A673 (cell line): ENCODE measurements around the gene WNK2. TPM values are rescaled to one million over a fixed set of nuclear protein-coding genes. Genes with fewer than 3 reads are reported as not detected.

Source experiments
- BruUV-seq: library from RNA; stranded (reverse); fragments of 400-500 nt; replicated peaks from 2 replicates; lab custom pipeline; 2021; lab: Mats Ljungman, UMichigan
- CTCF ChIA-PET: fragments of 300-600 bp; sonication (Branson Sonifier 250); formaldehyde crosslinking; loops from one replicate; lab custom pipeline; 2022; ENCODE audit warnings: antibody characterized with exemption; lab: Charles Lee
- POLR2A ChIA-PET: fragments of 300-600 bp; sonication (Branson Sonifier 250); formaldehyde crosslinking; loops from one replicate; lab custom pipeline; 2022; ENCODE audit warnings: antibody characterized with exemption; ENCODE audit not compliant: low non-redundant PET; lab: Charles Lee
- DNase-seq: peaks from one replicate; pipeline ENCODE4 v3.0.0-alpha.2; 2015; ENCODE audit warnings: low spot score
- H3K27ac ChIP-seq: fragments of 200-600 bp; sonication (generic); 2 replicates; pipeline ENCODE4 v1.5.1; 2016; ENCODE audit warnings: mixed run types, low read depth, mild to moderate bottlenecking, mixed read lengths, antibody characterized with exemption, low read length; ENCODE audit not compliant: poor library complexity, severe bottlenecking
- H3K27me3 ChIP-seq: fragments of 200-600 bp; sonication (generic); replicated peaks from 2 replicates; pipeline ENCODE4 v1.6.1; 2017; ENCODE audit warnings: mixed run types, low read depth, mild to moderate bottlenecking, mixed read lengths, antibody characterized with exemption, low read length; ENCODE audit not compliant: insufficient read depth, poor library complexity
- H3K36me3 ChIP-seq: fragments of 200-600 bp; sonication (generic); 2 replicates; pipeline ENCODE4 v1.6.1; 2016; ENCODE audit warnings: mixed run types, mild to moderate bottlenecking, mixed read lengths, antibody characterized with exemption, low read length; ENCODE audit not compliant: insufficient read depth, poor library complexity, severe bottlenecking
- H3K4me1 ChIP-seq: fragments of 200-600 bp; sonication (generic); 2 replicates; pipeline ENCODE4 v1.6.1; 2017; ENCODE audit warnings: mixed run types, mild to moderate bottlenecking, mixed read lengths, antibody characterized with exemption, low read length; ENCODE audit not compliant: insufficient read depth, poor library complexity, severe bottlenecking
- H3K4me3 ChIP-seq: fragments of 200-600 bp; sonication (generic); 2 replicates; pipeline ENCODE4 v1.5.1; 2016; ENCODE audit warnings: low read depth, mixed run types, mild to moderate bottlenecking, mixed read lengths, low read length; ENCODE audit not compliant: poor library complexity, severe bottlenecking
- H3K9me3 ChIP-seq: fragments of 200-600 bp; sonication (generic); 2 replicates; pipeline ENCODE4 v1.6.1; 2016; ENCODE audit warnings: mixed run types, low read depth, mild to moderate bottlenecking, mixed read lengths, antibody characterized with exemption, low read length; ENCODE audit not compliant: poor library complexity, severe bottlenecking
- CTCF ChIP-seq: fragments of 300-800, 200-600 bp; sonication (generic); conservative IDR thresholded peaks from 2 replicates; pipeline ENCODE4 v1.5.1; 2017; ENCODE audit warnings: low read depth, mild to moderate bottlenecking, antibody characterized with exemption, low read length, moderate library complexity, mixed read lengths
- EZH2 ChIP-seq: fragments of 200-600 bp; sonication (generic); IDR thresholded peaks from 2 replicates; pipeline ENCODE4 v1.6.1; 2017; ENCODE audit warnings: borderline replicate concordance, low read depth, mild to moderate bottlenecking, mixed read lengths, antibody characterized with exemption, low read length; ENCODE audit not compliant: poor library complexity, severe bottlenecking
- intact Hi-C: fragments of 100-400 bp; cut with micrococcal nuclease; formaldehyde crosslinking; loops from one replicate; pipeline ENCODE4 v1.10.0; 2022; ENCODE audit not compliant: unreplicated experiment
- total RNA-seq: library from RNA; stranded (reverse); gene quantifications from 2 replicates; pipeline ENCODE4 v1.2.3, GENCODE V29; 2021

Gene WNK2
- total RNA-seq, 1 experiment from 2014 or later = 9.6 TPM

- no peak overlapping the region for H3K27ac ChIP-seq
- no peak for DNase-seq
- no peaks in the 10 kb centered on the region for H3K4me1 ChIP-seq
- CTCF ChIA-PET = no interaction called here
- intact Hi-C loops = no loop called here
- H3K27me3 ChIP-seq = peaks cover 8% of the 10 kb centered on the region
- H3K4me3 ChIP-seq = no peak overlapping the region
- H3K36me3 ChIP-seq = no peaks in the 10 kb centered on the region
- no peak for TF ChIP-seq EZH2
- TF ChIP-seq CTCF = no peak
- no TSS peak for BruUV-seq
- no peaks in the 10 kb centered on the region for H3K9me3 ChIP-seq
- POLR2A ChIA-PET = no interaction called here
Measured at GRCh38 chr9:93294011-93294410, 110.1 kb downstream of the WNK2 start.

- Histone ChIP-seq H3K4me3 (no peak overlapping the region), H3K9me3 (no peaks in the 10 kb centered on the region), H3K27me3 (peaks cover 8% of the 10 kb centered on the region), H3K4me1 (no peaks in the 10 kb centered on the region), H3K36me3 (no peaks in the 10 kb centered on the region), H3K27ac (no peak overlapping the region)
- TF ChIP-seq CTCF (no peak), EZH2 (no peak)
- intact Hi-C loops = no loop called here
- CTCF ChIA-PET = no interaction called here
- BruUV-seq = no TSS peak
- no peak for DNase-seq
- POLR2A ChIA-PET = no interaction called here
Measured at GRCh38 chr9:93295031-93295430, 111.1 kb downstream of the WNK2 start.

- BruUV-seq = no TSS peak
- TF ChIP-seq EZH2 = no peak
- no peak for TF ChIP-seq CTCF
- intact Hi-C loops = no loop called here
- H3K27me3 ChIP-seq = peaks cover 8% of the 10 kb centered on the region
- POLR2A ChIA-PET = no interaction called here
- H3K9me3 ChIP-seq = no peaks in the 10 kb centered on the region
- CTCF ChIA-PET = no interaction called here
- DNase-seq = no peak
- no peak overlapping the region for H3K4me3 ChIP-seq
- no peak overlapping the region for H3K27ac ChIP-seq
- H3K36me3 ChIP-seq = no peaks in the 10 kb centered on the region
- H3K4me1 ChIP-seq = no peaks in the 10 kb centered on the region
Measured at GRCh38 chr9:93295456-93296076, 111.6 kb downstream of the WNK2 start.
